NCI-H2029 treated with DMSO at 0.1 percent for 48 hours (cell line): ENCODE measurements around the gene HIVEP3.

Experiments
- DNase-seq: peaks from one replicate; lab custom pipeline; 2025; lab: John Stamatoyannopoulos, UW

HIVEP3 gene

GRCh38 chr1:41758904-41759548, 159.7 kb downstream of the HIVEP3 start:
- no peak for DNase-seq

- DNase-seq = no peak
These were observed 160.2 kb downstream of the HIVEP3 start for GRCh38 chr1:41758500-41758899.

GRCh38 chr1:41754540-41754939, 164.2 kb downstream of the HIVEP3 start:
- no peak for DNase-seq

- no peak for DNase-seq
These were observed 166.1 kb downstream of the HIVEP3 start for GRCh38 chr1:41752514-41753170.

GRCh38 chr1:41751804-41752513, 166.8 kb downstream of the HIVEP3 start:
- DNase-seq = no peak

- no peak for DNase-seq
These were observed 168.6 kb downstream of the HIVEP3 start for GRCh38 chr1:41749991-41750745.

- DNase-seq = no peak
These were observed 173.7 kb downstream of the HIVEP3 start for GRCh38 chr1:41745022-41745421.

GRCh38 chr1:41743366-41743765, 175.4 kb downstream of the HIVEP3 start:
- DNase-seq = no peak

- no peak for DNase-seq
These were observed 176.5 kb downstream of the HIVEP3 start for GRCh38 chr1:41742219-41742618.

GRCh38 chr1:41741244-41741643, 177.5 kb downstream of the HIVEP3 start:
- no peak for DNase-seq

GRCh38 chr1:41740630-41741239, 178.0 kb downstream of the HIVEP3 start:
- no peak for DNase-seq

GRCh38 chr1:41740058-41740457, 178.7 kb downstream of the HIVEP3 start:
- no peak for DNase-seq

GRCh38 chr1:41739061-41739955, 179.4 kb downstream of the HIVEP3 start:
- DNase-seq = no peak

GRCh38 chr1:41738475-41738874, 180.2 kb downstream of the HIVEP3 start:
- DNase-seq = no peak

- no peak for DNase-seq
These were observed 180.7 kb downstream of the HIVEP3 start for GRCh38 chr1:41738006-41738405.

GRCh38 chr1:41735631-41736260, 183.0 kb downstream of the HIVEP3 start:
- no peak for DNase-seq

- DNase-seq = no peak
These were observed 183.6 kb downstream of the HIVEP3 start for GRCh38 chr1:41735139-41735538.

- no peak for DNase-seq
These were observed 184.3 kb downstream of the HIVEP3 start for GRCh38 chr1:41734201-41734970.

GRCh38 chr1:41733725-41734124, 185.0 kb downstream of the HIVEP3 start:
- no peak for DNase-seq

GRCh38 chr1:41733021-41733420, 185.7 kb downstream of the HIVEP3 start:
- DNase-seq = no peak
